Measurements from ENCODE around the gene CIAO2A.
A peak's percentile ranks its signal among the peaks of the same experiment; 100 is the strongest.

DNA sequence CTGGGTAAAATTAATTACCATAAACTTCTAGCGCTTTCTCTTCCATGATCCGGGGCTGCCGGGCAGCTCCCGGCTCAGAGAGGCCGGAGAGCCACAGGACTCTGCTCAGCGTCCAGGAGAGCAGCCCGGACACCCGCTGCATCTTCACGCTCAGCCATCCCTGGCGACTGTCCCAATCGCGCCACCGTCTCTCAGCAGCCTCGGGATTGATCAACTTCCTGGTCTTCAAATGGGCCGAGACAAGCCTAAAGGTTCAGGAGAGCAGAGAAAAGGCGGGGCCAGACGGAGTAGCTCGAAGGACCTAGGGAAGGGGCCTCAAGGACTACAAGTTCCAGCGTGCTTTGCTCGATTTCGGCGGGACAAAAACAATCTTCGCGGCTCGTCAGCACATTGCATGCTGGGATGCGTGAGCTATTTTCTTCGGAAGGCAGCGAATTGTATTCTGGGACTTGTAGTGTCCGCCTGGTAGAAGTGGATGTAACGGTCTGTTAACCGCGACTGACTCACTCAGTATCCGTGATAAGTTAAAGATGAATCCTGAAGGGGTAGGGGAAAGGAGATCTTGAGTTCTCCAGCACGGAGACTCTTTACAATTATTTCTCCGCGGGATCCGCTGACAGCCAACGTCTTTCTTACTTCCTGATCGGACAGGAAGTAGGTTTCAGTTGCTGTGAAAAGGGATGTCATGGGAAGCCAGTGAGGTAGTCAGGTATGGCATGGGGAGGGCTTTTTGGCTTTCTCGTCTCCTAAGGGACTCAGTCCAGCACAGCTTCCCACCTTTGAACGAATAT lies at the start of gene CIAO2A:
- TF ChIP-seq POLR2A (IDR thresholded peaks at IDR 0.05), result peak; percentile 26 to 44
- TF ChIP-seq, protein P1, sequence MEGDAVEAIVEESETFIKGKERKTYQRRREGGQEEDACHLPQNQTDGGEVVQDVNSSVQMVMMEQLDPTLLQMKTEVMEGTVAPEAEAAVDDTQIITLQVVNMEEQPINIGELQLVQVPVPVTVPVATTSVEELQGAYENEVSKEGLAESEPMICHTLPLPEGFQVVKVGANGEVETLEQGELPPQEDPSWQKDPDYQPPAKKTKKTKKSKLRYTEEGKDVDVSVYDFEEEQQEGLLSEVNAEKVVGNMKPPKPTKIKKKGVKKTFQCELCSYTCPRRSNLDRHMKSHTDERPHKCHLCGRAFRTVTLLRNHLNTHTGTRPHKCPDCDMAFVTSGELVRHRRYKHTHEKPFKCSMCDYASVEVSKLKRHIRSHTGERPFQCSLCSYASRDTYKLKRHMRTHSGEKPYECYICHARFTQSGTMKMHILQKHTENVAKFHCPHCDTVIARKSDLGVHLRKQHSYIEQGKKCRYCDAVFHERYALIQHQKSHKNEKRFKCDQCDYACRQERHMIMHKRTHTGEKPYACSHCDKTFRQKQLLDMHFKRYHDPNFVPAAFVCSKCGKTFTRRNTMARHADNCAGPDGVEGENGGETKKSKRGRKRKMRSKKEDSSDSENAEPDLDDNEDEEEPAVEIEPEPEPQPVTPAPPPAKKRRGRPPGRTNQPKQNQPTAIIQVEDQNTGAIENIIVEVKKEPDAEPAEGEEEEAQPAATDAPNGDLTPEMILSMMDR (IDR thresholded peaks at IDR 0.05), result no peak
